ENCODE results near the gene EPB41. TPM values are rescaled to one million over a fixed set of nuclear protein-coding genes. Genes with fewer than 3 reads are reported as not detected.

Gene EPB41
- total and polyA plus RNA-seq, 9 of the 15 experiments (the other 6 are each of a cell fraction or from before 2014, with no cell fraction given): 3.7 to 213 (median 141) TPM

GRCh38 chr1:28887835-28888682 lies 26.3 kb upstream of the EPB41 start (continued):
- TF ChIP-seq E2F8 (IDR thresholded peaks at IDR 0.05; ENCODE audit: low read depth, partially characterized antibody): peak; percentile 43
- no peak for TF ChIP-seq ZNF146 (CRISPR knock-in tag; IDR thresholded peaks at IDR 0.05; ENCODE audit: unreplicated experiment)
- TF ChIP-seq FIP1L1 (IDR thresholded peaks at IDR 0.05; ENCODE audit: low read depth, low read length, poor library complexity, severe bottlenecking): no peak
- no peak for TF ChIP-seq ZNF778 (CRISPR knock-in tag; IDR thresholded peaks at IDR 0.05)
- TF ChIP-seq MTA1 (IDR thresholded peaks at IDR 0.05; ENCODE audit: borderline replicate concordance): 0 out of 2 replicates have a peak, but pooled peaks have one; percentile 36
- no peak for TF ChIP-seq NR2C2 (CRISPR knock-in tag; IDR thresholded peaks at IDR 0.05)
- TF ChIP-seq NR2C2 (tag; IDR thresholded peaks at IDR 0.05): no peak
- peak; percentile 15; the same call in 1 of the 2 replicates for TF ChIP-seq NFIC (IDR thresholded peaks at IDR 0.05)
- TF ChIP-seq CC2D1A (IDR thresholded peaks at IDR 0.05): 0 out of 2 replicates have a peak, but pooled peaks have one; percentile 31
- no peak for TF ChIP-seq PML (IDR thresholded peaks at IDR 0.05; ENCODE audit: low read length)
- no peak for TF ChIP-seq PHB2 (IDR thresholded peaks at IDR 0.05; ENCODE audit: low read depth)
- no peak for TF ChIP-seq ZNF75A (CRISPR knock-in tag; IDR thresholded peaks at IDR 0.05)
- no peak for TF ChIP-seq ZNF639 (CRISPR knock-in tag; conservative IDR thresholded peaks at IDR 0.05 in 1 of 2, IDR thresholded peaks at IDR 0.05 in 1 of 2)
- TF ChIP-seq ARNT (IDR thresholded peaks at IDR 0.05): no peak
- no peak for TF ChIP-seq PTBP1 (IDR thresholded peaks at IDR 0.05; ENCODE audit: low read depth, low read length)
- no peak for TF ChIP-seq RERE (CRISPR knock-in tag; IDR thresholded peaks at IDR 0.05; ENCODE audit: borderline replicate concordance)
- TF ChIP-seq RB1 (IDR thresholded peaks at IDR 0.05; ENCODE audit: low read depth): peak; percentile 57; the same call in 1 of the 2 replicates
- TF ChIP-seq EP400 (IDR thresholded peaks at IDR 0.05): no peak; the same call in 1 of the 2 replicates
- no peak for TF ChIP-seq NCOR1 (IDR thresholded peaks at IDR 0.05)
